AG08396 (cell line): ENCODE data around the gene PTPRB.

Experiments used
- DNase-seq: peaks from one replicate; pipeline ENCODE4 v3.0.0; 2012; ENCODE audit warnings: low spot score, mixed read lengths

The PTPRB gene

GRCh38 chr12:70643939-70644338 lies 6.7 kb upstream of the PTPRB start:
- no peak for DNase-seq

DNA sequence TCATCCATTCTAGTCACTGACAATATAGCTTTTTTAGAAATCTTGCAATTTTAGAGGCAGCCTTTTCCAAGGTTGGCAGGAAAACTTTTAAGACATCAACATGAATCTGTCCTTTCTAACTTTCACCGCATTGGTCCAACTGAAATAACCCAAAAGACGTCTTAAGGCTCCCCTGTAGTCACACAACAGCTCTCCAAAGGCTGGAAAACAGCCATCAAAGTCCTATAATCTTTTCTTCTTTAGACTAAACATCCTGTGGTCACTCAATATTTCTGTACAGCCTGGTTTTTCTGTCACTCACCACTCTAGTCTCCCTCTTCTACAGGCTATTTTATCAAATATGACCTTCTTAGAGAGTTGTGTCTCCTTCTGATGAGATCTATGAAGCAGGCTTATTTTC lies 4.5 kb upstream of the PTPRB start:
- no peak for DNase-seq

DNA sequence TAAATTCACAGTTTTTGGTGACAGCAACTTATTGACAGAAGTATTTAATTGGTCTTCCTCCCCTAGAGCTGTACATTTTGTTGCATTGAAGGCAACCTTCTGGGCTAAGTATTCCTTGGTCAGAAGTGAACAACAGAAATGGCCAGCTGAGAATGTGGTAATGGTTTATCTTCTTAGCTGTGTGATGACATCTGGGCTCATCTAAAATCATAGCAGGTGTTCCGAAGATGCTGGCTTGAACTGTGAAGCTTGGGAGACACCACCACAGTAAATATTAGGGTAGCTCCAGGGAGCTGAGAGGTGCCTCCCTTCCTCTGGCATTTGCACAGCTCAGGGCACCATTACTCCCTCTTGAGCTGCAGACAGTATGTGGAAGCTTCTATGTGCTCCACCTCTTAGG lies 3.7 kb upstream of the PTPRB start:
- no peak for DNase-seq

DNA sequence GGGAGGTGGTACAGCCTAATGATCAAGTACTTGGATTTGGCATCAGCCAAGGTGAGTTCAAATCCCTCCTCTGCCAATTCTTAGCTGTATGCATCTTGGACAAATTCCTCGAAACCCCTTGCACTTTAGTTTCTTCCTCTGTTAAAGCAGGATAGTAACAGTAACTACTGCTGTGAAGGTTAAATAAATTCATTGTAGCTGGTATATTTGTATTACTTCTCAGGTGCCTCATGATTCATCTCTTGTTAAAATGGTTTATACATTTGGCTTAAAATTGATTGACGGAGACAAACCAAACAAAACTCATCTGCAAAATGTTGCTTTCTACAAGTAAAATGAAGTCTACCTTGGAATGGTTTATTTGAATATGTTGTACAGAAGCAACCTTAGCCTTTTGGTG lies 2.3 kb upstream of the PTPRB start:
- DNase-seq: no peak

- no peak for DNase-seq
These were observed 1.6 kb upstream of the PTPRB start for GRCh38 chr12:70638639-70639360.

DNA sequence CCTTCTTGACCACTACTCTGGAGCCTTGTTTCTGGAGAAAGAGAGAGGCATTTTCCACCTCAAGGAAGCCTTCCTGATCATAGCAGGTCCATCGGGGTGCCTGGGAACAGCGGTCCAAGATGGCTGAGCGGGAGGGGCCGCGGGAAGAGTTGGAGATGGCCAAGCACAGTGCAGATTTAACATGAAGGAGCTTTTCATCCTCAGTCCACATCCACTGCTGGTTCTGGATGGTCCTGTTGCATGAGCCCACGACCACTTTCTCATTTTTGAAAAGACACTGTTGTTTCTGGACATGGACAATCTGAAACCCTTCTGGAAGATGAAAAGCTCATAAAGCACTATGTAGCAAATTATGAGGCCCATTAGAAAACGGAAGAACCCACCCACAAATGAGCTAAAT lies 1.5 kb downstream of the PTPRB start:
- no peak for DNase-seq

DNA sequence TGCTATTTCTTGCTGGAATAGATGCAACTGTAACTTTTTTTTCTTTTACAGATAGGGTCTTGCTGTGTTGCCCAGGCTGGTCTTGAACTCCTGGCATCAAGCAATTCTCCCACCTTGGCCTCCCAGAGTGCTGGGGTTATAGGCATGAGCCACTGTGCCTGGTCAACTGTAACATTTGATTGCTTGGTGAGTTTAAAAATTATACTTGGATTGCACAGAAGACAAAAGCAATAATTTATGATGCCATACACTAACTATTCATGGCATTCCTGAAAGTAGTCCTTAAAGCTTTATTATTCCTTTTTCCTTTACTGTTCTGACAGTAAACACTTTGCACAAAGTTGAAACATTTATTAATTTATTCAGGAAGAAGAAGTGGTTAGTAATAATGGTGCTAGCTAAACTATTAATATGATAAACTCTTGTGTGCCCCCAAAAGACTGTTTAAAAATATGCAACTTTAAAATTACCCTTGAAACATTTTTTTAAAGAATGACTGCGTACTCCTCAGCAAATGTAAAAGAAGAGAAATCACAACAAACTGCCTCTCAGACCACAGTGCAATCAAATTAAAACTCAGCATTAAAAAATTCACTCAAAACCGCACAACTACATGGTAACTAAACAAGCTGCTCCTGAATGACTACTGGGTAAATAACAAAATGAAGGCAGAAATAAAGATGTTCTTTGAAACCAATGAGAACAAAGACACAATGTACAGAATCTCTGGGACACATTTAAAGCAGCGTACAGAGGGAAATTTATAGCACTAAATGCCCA lies 8.3 kb downstream of the PTPRB start:
- no peak for DNase-seq

- DNase-seq: no peak
These were observed 9.6 kb downstream of the PTPRB start for GRCh38 chr12:70627677-70628076.

DNA sequence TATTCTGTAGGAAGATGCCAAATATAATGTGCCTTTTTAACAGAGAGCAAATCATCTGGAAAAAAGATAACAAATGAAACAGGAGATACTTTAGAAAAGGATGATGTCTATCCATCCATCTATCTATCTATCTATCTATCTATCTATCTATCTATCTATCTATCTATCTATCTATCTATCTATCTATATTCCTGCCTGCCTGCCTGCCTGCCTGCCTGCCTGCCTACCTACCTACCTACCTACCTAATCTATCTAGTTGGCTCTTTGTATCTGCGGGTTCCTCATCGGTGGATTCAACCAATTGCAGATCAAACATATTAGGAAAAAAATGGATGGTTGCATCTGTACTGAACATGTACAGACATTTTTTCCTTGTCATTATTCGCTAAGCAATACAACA lies 11.0 kb downstream of the PTPRB start:
- no peak for DNase-seq

GRCh38 chr12:70619471-70620152 lies 17.6 kb downstream of the PTPRB start:
- no peak for DNase-seq

- DNase-seq: no peak
These were observed 18.9 kb downstream of the PTPRB start for GRCh38 chr12:70618371-70618770.

GRCh38 chr12:70617450-70617849 lies 19.8 kb downstream of the PTPRB start:
- DNase-seq: no peak

- DNase-seq: no peak
These were observed 21.9 kb downstream of the PTPRB start for GRCh38 chr12:70615174-70615866.

GRCh38 chr12:70609739-70610491 lies 27.3 kb downstream of the PTPRB start:
- DNase-seq: peak; percentile 46

DNA sequence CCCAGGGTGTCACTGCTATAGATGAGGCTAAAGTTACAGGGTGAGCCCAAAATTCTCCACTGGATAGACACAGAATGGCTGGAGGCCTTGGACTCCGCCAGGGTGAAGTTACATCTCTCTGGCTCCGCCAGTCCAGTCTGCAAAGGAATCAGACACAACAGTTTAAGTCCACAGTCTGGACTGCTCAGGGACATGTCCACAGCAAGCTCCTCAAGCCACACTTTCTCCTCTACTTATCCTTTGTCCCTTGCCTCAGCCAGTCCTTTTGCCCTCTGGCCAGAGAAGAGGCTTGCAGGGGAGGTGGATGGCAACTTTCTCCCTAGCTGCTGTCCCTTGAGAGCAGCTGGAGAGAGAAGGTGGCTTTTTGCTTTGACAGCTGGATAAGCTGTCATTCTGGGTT lies 28.0 kb downstream of the PTPRB start:
- DNase-seq: no peak

- DNase-seq: no peak
These were observed 29.0 kb downstream of the PTPRB start for GRCh38 chr12:70608184-70608583.

- no peak for DNase-seq
These were observed 30.1 kb downstream of the PTPRB start for GRCh38 chr12:70607107-70607506.

GRCh38 chr12:70605976-70606375 lies 31.3 kb downstream of the PTPRB start:
- DNase-seq: no peak

GRCh38 chr12:70604662-70605061 lies 32.6 kb downstream of the PTPRB start:
- DNase-seq: no peak

DNA sequence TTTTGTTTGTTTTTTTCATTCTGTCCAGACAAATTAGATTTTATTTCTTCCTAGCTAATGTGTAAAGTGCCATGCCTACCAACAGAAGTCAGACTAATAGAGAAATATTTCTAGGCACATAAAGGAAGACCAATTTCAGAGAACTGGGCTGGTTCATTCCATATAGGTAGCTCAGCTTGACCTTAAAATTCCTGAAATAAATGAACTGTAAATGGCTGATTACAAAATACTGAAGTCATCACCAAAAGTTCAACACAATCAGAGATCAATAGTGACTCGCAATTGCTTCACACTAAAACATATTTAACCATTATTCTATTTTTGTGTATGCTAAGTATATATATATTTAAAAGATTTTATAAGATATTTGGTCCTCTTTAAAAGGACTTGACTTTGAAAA lies 34.2 kb downstream of the PTPRB start:
- DNase-seq: no peak

DNA sequence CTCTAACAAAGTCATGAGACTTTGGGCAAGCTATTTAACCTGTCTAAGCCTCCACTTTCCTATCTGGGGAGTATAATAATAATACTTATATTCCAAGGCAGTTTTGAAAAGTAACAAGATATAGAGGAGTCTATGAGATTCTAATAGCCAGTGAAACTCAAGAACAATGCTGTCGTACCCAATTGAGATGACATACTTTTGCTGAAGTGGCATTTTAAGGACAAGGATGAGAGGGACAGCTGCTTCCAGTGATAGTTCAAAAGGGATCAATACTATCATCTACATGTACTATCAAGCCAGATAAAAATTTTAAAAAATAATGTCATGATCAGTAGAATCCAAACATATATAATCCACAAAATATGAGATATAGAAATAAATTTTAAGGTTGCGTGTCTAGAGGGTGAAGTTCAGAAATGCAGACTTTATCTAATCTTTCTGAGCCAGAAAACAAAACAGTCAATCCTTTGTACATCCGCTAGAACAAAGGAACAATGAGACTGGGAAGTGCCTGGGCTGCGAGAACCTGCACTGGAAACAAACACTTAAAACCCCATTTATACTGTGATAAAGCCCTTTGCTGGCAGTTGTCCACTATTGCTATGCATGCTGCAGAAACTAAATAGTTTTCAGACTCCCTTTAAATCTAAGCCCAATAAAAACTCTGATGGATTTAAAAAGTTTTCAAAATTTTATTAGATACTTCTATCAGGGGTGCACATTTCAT lies 38.6 kb downstream of the PTPRB start:
- DNase-seq: no peak
